ENCODE measurements around the gene ZNF84.

DNA sequence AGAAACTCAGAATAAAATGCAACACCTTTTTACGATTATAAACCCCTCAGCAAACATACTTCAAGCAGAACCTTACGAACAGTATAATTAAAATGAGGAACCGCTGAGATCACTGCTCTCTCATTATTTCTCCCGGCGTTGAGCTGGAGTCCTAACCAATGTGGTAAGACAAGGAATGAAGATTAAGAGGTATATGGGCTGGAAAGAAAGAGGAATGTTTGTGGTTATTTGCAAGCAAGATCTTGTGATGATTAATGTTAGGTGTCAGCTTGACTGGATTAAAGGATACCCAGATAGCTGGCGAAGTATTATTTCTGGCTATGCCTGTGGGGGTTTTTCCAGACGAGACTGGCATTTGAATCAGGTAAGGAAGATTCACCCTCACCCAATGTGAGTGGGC is 10.3 kb upstream of the ZNF84 start:
- TF ChIP-seq, protein P1, sequence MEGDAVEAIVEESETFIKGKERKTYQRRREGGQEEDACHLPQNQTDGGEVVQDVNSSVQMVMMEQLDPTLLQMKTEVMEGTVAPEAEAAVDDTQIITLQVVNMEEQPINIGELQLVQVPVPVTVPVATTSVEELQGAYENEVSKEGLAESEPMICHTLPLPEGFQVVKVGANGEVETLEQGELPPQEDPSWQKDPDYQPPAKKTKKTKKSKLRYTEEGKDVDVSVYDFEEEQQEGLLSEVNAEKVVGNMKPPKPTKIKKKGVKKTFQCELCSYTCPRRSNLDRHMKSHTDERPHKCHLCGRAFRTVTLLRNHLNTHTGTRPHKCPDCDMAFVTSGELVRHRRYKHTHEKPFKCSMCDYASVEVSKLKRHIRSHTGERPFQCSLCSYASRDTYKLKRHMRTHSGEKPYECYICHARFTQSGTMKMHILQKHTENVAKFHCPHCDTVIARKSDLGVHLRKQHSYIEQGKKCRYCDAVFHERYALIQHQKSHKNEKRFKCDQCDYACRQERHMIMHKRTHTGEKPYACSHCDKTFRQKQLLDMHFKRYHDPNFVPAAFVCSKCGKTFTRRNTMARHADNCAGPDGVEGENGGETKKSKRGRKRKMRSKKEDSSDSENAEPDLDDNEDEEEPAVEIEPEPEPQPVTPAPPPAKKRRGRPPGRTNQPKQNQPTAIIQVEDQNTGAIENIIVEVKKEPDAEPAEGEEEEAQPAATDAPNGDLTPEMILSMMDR (IDR thresholded peaks at IDR 0.05 in 4 of 5, conservative IDR thresholded peaks at IDR 0.05 in 1 of 5), result no peak
- no peak for TF ChIP-seq POLR2A (IDR thresholded peaks at IDR 0.05)

All from gastrocnemius medialis (tissue), 4 donors.